ENCODE data around the gene TTC39C.
"Not testable (repeated sequence)": the region's sequence is repeated elsewhere in the genome, so short reads cannot be mapped to it uniquely, and the experiment has no call there.

The TTC39C gene

DNA sequence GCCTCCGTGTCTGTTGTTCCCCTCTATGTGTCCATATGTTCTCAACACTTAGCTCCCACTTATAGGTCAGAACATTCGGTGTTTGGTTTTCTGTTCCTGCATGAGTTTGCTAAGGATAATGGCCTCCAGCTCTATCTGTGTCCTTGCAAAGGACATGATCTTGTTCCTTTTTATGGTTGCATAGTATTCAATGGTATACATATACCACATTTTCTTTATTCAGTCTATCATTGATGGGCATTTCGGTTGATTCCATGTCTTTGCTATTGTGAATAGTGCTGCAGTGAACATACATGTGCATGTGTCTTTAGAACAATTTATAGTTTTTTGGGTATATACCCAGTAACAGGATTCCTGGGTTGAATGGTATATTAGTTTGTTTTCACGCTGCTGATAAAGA is 44.8 kb downstream of the TTC39C start:
- H3K36me3 ChIP-seq (ENCODE audit: control insufficient read depth in 1 of 2, insufficient read depth in 2 of 2, low read depth in 1 of 2, low read length in 2 of 2); H2AK5ac ChIP-seq (ENCODE audit: low read length, severe bottlenecking); H3K18ac ChIP-seq (ENCODE audit: low read depth in 1 of 2, low read length in 2 of 2); H2BK120ac ChIP-seq (ENCODE audit: low read depth, low read length); DNase-seq; H3K4me1 ChIP-seq (ENCODE audit: control insufficient read depth, insufficient read depth, low read depth, low read length); H2AFZ ChIP-seq (ENCODE audit: low read depth, low read length); H3K27ac ChIP-seq (ENCODE audit: low read length, poor library complexity, severe bottlenecking); H3K79me1 ChIP-seq (replicated peaks; ENCODE audit: low read length, poor library complexity, severe bottlenecking); H4K91ac ChIP-seq (ENCODE audit: low read length); H4K8ac ChIP-seq (ENCODE audit: low read length); H3K14ac ChIP-seq (ENCODE audit: low read length in 2 of 2); H3K4me3 ChIP-seq (ENCODE audit: insufficient read depth in 1 of 2, low read depth in 1 of 2, low read length in 2 of 2); H3K4me2 ChIP-seq (ENCODE audit: low read length, poor library complexity, severe bottlenecking); H3K9me3 ChIP-seq (ENCODE audit: control insufficient read depth, low read length); H3K27me3 ChIP-seq (ENCODE audit: control insufficient read depth in 1 of 2, insufficient read depth in 1 of 2, low read length in 2 of 2); H3K4ac ChIP-seq (ENCODE audit: low read depth in 1 of 2, low read length in 2 of 2); H2BK12ac ChIP-seq (ENCODE audit: low read length in 2 of 2); H3K23ac ChIP-seq (ENCODE audit: low read length in 2 of 2); H2BK5ac ChIP-seq (ENCODE audit: low read depth, low read length, poor library complexity, severe bottlenecking); H2BK15ac ChIP-seq (ENCODE audit: low read depth, poor library complexity, severe bottlenecking); H3K9ac ChIP-seq (ENCODE audit: low read length): not testable (repeated sequence)
- WGBS, result 95% methylated on average over 3 of the region's 4 CpGs

DNA sequence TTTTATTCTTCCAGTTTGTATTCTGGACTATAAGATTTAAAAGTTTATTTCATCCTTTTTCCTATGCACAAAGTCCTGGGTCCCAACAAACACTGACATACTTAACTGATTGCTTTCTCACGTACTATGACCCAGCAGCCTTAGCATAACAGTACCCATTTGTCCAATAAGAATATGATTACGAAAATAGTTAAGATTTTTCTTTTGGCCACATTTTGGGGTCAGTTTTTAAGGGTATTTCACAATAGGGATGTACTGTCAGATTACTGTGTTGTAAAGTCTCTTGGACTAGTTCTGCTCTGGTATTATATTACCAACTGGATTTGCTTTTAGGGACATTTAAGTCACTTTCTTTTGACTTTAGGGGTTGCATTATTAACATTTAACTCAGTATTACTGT is 46.1 kb downstream of the TTC39C start:
- no peak overlapping the region for H4K91ac ChIP-seq (ENCODE audit: low read length)
- no peak overlapping the region for H2BK12ac ChIP-seq (ENCODE audit: low read length in 2 of 2)
- H3K4me1 ChIP-seq (ENCODE audit: control insufficient read depth, insufficient read depth, low read depth, low read length), result peaks cover 3% of the 10 kb centered on the region
- no peak overlapping the region for H2AFZ ChIP-seq (ENCODE audit: low read depth, low read length)
- H3K27ac ChIP-seq (ENCODE audit: low read length, poor library complexity, severe bottlenecking), result no peak overlapping the region
- no peak overlapping the region for H2AK5ac ChIP-seq (ENCODE audit: low read length, severe bottlenecking)
- H4K8ac ChIP-seq (ENCODE audit: low read length), result no peak overlapping the region
- H3K14ac ChIP-seq (ENCODE audit: low read length in 2 of 2), result no peak overlapping the region
- H3K9me3 ChIP-seq (ENCODE audit: control insufficient read depth, low read length), result no peaks in the 10 kb centered on the region
- WGBS, result 100% methylated on average over 2 of the region's 2 CpGs
- no peak overlapping the region for H3K4ac ChIP-seq (ENCODE audit: low read depth in 1 of 2, low read length in 2 of 2)
- no peak overlapping the region for H2BK120ac ChIP-seq (ENCODE audit: low read depth, low read length)
- H3K4me3 ChIP-seq (ENCODE audit: insufficient read depth in 1 of 2, low read depth in 1 of 2, low read length in 2 of 2), result no peak overlapping the region
- no peak overlapping the region for H3K4me2 ChIP-seq (ENCODE audit: low read length, poor library complexity, severe bottlenecking)
- no peak overlapping the region for H2BK5ac ChIP-seq (ENCODE audit: low read depth, low read length, poor library complexity, severe bottlenecking)
- no peak overlapping the region for H3K9ac ChIP-seq (ENCODE audit: low read length)
- DNase-seq, result no peak
- no peaks in the 10 kb centered on the region for H3K27me3 ChIP-seq (ENCODE audit: control insufficient read depth in 1 of 2, insufficient read depth in 1 of 2, low read length in 2 of 2)
- H3K18ac ChIP-seq (ENCODE audit: low read depth in 1 of 2, low read length in 2 of 2), result no peak overlapping the region
- no peak overlapping the region for H3K23ac ChIP-seq (ENCODE audit: low read length in 2 of 2)
- no peak overlapping the region for H2BK15ac ChIP-seq (ENCODE audit: low read depth, poor library complexity, severe bottlenecking)
- peaks cover 6% of the 10 kb centered on the region for H3K79me1 ChIP-seq (replicated peaks; ENCODE audit: low read length, poor library complexity, severe bottlenecking)
- no peaks in the 10 kb centered on the region for H3K36me3 ChIP-seq (ENCODE audit: control insufficient read depth in 1 of 2, insufficient read depth in 2 of 2, low read depth in 1 of 2, low read length in 2 of 2)

DNA sequence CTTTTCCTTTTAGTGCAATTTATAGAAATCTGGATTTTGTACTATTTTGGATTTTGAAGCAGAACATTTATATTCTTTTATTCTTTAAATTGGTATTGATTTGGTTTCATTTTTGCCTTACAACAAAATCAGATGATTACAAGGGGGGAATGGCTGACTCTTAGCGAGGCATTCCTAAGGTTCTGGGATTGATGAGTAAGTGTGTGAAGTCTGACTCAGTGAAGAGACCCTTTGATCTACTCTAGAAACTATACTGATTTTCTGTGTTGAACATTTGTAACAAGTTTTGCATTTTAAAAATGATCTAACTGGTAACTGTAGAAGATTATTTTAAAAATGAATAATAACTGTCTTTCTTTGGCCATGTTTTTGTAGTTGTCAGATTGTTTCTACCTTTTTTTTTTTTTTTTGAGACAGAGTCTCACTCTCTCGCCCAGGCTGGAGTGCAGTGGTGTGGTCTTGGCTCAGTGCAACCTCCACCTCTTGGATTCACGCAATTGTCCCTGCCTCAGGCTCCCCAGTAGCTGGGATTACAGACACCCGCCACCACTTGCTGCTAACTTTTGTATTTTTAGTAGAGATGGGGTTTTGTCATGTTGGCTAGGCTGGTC is 48.7 kb downstream of the TTC39C start:
- peaks cover 6% of the 10 kb centered on the region for H3K79me1 ChIP-seq (replicated peaks; ENCODE audit: low read length, poor library complexity, severe bottlenecking)
- no peak overlapping the region for H3K4me3 ChIP-seq (ENCODE audit: insufficient read depth in 1 of 2, low read depth in 1 of 2, low read length in 2 of 2)
- no peak overlapping the region for H3K4me2 ChIP-seq (ENCODE audit: low read length, poor library complexity, severe bottlenecking)
- H3K9ac ChIP-seq (ENCODE audit: low read length), result no peak overlapping the region
- H2AK5ac ChIP-seq (ENCODE audit: low read length, severe bottlenecking), result no peak overlapping the region
- no peak overlapping the region for H2BK12ac ChIP-seq (ENCODE audit: low read length in 2 of 2)
- H2AFZ ChIP-seq (ENCODE audit: low read depth, low read length), result no peak overlapping the region
- no peak overlapping the region for H2BK15ac ChIP-seq (ENCODE audit: low read depth, poor library complexity, severe bottlenecking)
- no peak overlapping the region for H4K91ac ChIP-seq (ENCODE audit: low read length)
- peaks cover 3% of the 10 kb centered on the region for H3K4me1 ChIP-seq (ENCODE audit: control insufficient read depth, insufficient read depth, low read depth, low read length)
- no peak overlapping the region for H4K8ac ChIP-seq (ENCODE audit: low read length)
- no peak overlapping the region for H3K18ac ChIP-seq (ENCODE audit: low read depth in 1 of 2, low read length in 2 of 2)
- H2BK5ac ChIP-seq (ENCODE audit: low read depth, low read length, poor library complexity, severe bottlenecking), result no peak overlapping the region
- no peaks in the 10 kb centered on the region for H3K27me3 ChIP-seq (ENCODE audit: control insufficient read depth in 1 of 2, insufficient read depth in 1 of 2, low read length in 2 of 2)
- H3K14ac ChIP-seq (ENCODE audit: low read length in 2 of 2), result no peak overlapping the region
- no peak overlapping the region for H3K4ac ChIP-seq (ENCODE audit: low read depth in 1 of 2, low read length in 2 of 2)
- H3K36me3 ChIP-seq (ENCODE audit: control insufficient read depth in 1 of 2, insufficient read depth in 2 of 2, low read depth in 1 of 2, low read length in 2 of 2), result peaks cover 5 to 21% of the 10 kb centered on the region in 2 experiments
- no peak overlapping the region for H3K27ac ChIP-seq (ENCODE audit: low read length, poor library complexity, severe bottlenecking)
- peak; percentile 32 for DNase-seq
- 85% methylated on average over 3 of the region's 4 CpGs for WGBS
- no peak overlapping the region for H3K23ac ChIP-seq (ENCODE audit: low read length in 2 of 2)
- no peak overlapping the region for H2BK120ac ChIP-seq (ENCODE audit: low read depth, low read length)
- no peaks in the 10 kb centered on the region for H3K9me3 ChIP-seq (ENCODE audit: control insufficient read depth, low read length)

DNA sequence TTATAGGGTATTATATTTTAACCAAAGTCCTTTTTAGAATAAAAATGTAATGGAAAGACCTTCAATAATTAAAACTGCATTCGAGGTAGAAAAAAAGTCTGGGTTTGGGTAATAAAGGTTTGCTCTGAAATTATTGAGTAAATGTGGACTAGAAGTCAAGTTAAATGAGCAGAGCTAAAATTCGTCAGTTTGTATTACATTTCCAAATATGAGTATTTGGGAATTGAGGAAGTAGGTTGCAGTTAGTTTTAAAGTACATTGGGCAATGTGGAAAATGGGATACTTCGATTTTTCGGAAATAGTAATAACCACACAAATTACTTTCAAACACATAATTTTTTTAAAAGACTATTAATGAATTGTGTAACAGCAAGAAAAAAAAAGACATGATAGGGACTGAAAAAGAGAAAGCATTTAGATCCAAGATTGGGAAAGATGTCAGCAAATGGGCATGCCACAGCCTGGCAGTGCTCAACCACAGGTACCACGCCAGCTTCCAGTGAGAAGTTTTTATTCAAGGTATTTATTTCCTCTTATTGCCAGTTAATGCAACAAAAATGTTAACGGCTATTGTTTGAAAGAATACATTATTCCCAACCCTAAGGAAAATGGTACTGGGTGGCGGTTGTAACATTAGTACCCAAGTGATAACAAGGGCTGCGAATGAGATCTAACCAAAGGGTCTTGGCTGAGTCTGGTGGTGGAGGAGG is 50.0 kb downstream of the TTC39C start:
- no peak overlapping the region for H3K27ac ChIP-seq (ENCODE audit: low read length, poor library complexity, severe bottlenecking)
- peaks cover 5 to 22% of the 10 kb centered on the region in 2 experiments for H3K36me3 ChIP-seq (ENCODE audit: control insufficient read depth in 1 of 2, insufficient read depth in 2 of 2, low read depth in 1 of 2, low read length in 2 of 2)
- H3K4me3 ChIP-seq (ENCODE audit: insufficient read depth in 1 of 2, low read depth in 1 of 2, low read length in 2 of 2), result no peak overlapping the region

More for the DNA sequence above, 50.0 kb downstream of the TTC39C start:
- no peak overlapping the region for H2BK15ac ChIP-seq (ENCODE audit: low read depth, poor library complexity, severe bottlenecking)
- no peak overlapping the region for H2BK12ac ChIP-seq (ENCODE audit: low read length in 2 of 2)
- H4K91ac ChIP-seq (ENCODE audit: low read length), result no peak overlapping the region
- no peaks in the 10 kb centered on the region for H3K27me3 ChIP-seq (ENCODE audit: control insufficient read depth in 1 of 2, insufficient read depth in 1 of 2, low read length in 2 of 2)
- no peak overlapping the region for H2BK120ac ChIP-seq (ENCODE audit: low read depth, low read length)
- no peak overlapping the region for H3K18ac ChIP-seq (ENCODE audit: low read depth in 1 of 2, low read length in 2 of 2)
- 97% methylated on average over 5 of the region's 8 CpGs for WGBS
- no peak overlapping the region for H2AFZ ChIP-seq (ENCODE audit: low read depth, low read length)
- H3K23ac ChIP-seq (ENCODE audit: low read length in 2 of 2), result no peak overlapping the region
- H3K9me3 ChIP-seq (ENCODE audit: control insufficient read depth, low read length), result no peaks in the 10 kb centered on the region
- H2AK5ac ChIP-seq (ENCODE audit: low read length, severe bottlenecking), result no peak overlapping the region
- no peak for DNase-seq
- H3K79me1 ChIP-seq (replicated peaks; ENCODE audit: low read length, poor library complexity, severe bottlenecking), result peaks cover 6% of the 10 kb centered on the region
- no peak overlapping the region for H3K4ac ChIP-seq (ENCODE audit: low read depth in 1 of 2, low read length in 2 of 2)
- H3K9ac ChIP-seq (ENCODE audit: low read length), result no peak overlapping the region
- no peak overlapping the region for H4K8ac ChIP-seq (ENCODE audit: low read length)
- H3K14ac ChIP-seq (ENCODE audit: low read length in 2 of 2), result no peak overlapping the region
- peaks cover 3% of the 10 kb centered on the region for H3K4me1 ChIP-seq (ENCODE audit: control insufficient read depth, insufficient read depth, low read depth, low read length)
- no peak overlapping the region for H3K4me2 ChIP-seq (ENCODE audit: low read length, poor library complexity, severe bottlenecking)
- H2BK5ac ChIP-seq (ENCODE audit: low read depth, low read length, poor library complexity, severe bottlenecking), result no peak overlapping the region

All from mesenchymal stem cell (in vitro differentiated cells and primary cell).